NCI-H510A (cell line): ENCODE data around the gene CXCL14.

ENCODE experiments used
- DNase-seq: peaks from one replicate; lab custom pipeline; 2025; lab: John Stamatoyannopoulos, UW

The CXCL14 gene

DNA sequence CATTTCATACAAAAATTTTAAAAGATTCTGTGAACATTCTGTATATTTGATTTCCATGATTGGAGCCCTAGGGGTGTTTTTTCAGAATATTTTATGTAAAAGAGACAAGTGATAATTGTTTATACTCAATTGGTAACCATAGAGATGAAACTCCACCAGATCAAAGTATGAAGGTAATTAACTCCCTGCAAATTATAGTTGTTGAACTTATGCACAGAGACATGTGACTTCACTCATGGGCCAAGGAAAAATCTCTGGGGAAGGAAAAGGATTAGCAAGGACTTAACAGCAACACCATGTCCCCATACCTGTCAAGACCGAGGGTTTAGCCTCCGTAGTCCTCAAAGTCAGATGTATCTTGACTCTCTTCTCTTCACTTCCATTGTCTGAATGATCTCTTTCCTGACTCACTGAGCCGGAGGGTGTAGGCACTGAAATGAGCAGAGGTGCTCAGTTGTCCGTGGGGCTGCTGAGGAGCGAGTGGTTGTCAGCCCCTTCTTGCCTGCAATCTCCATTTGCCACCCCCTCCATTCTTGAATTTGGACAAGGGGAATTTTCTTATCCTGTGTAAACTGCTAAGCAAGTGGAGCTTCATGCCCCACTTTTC, 17.5 kb upstream of the CXCL14 start:
- no peak for DNase-seq

DNA sequence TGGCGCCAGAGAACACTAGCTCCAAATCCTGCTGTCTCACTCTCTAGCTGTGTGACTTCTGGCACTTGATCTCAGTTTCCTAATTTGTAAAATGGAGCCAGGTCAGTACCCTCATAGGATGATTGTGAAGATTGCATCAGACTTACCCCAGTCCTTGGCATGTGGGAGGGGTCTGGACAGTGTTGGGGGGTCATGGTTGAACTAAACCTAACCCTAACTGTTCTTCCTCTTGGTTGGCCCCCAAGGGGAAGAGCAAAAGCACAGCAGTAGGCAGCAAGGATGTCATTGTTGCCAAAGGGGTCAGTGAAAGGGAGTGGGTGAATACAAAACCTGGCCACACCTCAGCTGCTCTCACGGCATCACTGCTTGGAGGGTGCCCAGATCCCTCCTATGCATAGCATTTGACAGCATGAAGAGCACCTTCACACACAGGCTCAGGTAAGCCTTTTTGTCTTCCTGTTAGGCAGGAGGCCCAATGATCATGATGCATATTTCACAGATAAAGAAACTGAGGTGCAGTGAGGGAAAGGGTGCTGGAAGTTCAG, 15.7 kb upstream of the CXCL14 start:
- no peak for DNase-seq

DNA sequence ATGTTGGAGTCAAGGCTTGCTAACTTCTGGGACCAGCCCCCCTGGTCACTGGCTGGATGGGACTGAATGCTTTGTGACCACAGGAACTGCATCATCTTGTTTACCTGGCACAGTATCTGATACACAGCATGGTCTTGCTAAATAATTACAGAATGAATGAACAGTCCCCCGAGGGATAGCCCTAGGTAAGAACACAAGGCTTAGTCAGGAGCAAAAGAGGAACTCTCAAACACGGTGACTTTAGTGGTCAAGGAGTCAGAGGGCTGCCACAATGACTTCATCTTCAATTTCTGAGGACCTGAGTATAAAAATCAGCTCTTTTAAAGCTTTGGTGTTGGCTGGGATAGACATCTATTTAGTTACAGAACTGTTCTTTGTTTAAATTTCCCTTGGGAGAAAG, 15.1 kb upstream of the CXCL14 start:
- no peak for DNase-seq

DNA sequence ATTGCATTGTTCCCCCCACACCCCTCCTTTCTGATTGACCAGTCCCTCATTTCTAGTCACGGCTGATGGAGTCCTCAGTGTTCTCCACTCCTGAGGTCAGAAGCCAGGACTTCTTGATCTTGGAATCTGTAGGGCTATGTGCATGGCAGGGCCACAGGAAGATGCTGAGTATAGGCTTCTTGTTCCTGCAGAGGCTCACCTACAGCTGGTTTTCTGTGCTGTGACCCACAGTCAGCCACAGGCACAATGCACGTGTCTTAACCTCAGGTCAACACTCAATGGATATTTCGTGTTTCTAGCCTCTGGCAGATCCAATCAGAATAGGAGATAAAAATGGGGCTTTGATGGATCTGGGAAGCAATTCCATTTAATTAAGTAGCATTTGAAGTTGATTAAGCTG, 14.3 kb upstream of the CXCL14 start:
- DNase-seq, result no peak

DNA sequence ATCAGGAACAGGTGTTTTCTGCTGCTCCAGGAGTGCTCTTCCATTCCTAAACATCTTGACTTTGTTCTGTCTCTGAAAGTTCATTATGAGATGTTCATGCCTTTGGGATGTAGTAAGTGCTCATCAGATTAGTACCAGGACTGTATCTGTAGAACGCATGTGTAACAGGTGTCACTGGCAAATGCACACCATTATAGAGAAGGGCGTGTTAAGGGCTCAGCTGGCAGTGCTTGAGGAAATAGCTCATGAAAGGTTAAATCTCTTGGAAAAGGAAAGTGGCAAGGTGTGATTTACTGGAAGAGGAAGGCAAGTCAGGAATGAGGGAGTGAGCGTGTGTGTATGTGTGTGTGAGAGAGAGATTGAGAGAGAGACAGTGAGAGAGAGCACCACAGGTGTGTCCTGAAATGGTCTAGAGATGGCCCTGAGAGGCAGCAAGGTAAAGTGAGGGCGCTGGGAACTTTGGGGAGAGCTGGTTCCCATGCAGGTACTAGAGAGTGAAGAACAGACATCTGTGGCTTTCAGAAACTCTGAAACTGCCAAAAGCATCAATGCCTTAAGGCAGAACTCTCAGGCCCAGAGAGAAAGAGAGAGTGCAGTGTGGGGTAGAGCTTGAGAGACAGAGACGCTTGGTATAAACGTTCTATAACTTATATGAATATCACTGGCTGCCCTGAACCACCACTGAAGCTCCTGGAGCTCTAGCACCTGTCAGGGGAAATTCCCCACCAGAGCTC, 13.7 kb upstream of the CXCL14 start:
- no peak for DNase-seq

DNA sequence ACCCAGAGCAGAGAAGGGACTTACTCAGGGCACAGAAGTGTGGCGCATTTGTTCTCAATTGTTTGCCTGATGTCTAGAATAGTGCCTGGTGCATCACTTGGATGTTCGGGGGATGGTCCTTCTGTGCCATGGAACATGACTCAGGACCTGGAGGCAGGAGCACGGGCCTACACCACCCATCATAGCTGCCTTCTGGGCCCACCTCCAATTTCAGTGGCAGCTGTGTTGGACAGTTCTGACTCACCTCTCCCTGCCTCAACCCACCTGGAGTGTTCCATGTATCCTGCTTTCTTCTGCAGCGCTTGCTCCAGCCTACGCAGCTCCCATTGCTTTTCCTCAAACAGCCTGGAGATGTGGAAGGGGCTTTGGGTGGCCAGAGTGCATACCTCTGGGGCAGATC, 12.5 kb upstream of the CXCL14 start:
- no peak for DNase-seq

DNA sequence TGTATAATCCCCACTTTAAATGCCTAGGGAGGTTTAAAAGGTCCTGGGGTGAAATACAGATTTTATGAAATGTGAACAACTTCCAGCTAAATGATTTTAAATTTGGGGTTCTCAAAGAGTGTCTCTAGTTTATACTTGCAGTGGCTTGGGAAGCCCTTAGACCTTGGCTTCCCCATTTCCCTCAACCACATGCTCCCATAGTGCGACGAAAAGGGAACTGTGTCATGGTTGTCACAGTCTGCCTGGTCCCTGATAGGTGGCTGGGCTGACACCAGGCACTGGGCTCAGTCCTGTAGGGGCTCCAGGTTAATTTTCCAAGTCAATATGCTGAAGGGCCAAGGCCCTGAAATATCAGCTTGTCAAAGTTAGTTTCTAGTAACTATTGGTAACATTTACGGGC, 10.4 kb upstream of the CXCL14 start:
- no peak for DNase-seq

DNA sequence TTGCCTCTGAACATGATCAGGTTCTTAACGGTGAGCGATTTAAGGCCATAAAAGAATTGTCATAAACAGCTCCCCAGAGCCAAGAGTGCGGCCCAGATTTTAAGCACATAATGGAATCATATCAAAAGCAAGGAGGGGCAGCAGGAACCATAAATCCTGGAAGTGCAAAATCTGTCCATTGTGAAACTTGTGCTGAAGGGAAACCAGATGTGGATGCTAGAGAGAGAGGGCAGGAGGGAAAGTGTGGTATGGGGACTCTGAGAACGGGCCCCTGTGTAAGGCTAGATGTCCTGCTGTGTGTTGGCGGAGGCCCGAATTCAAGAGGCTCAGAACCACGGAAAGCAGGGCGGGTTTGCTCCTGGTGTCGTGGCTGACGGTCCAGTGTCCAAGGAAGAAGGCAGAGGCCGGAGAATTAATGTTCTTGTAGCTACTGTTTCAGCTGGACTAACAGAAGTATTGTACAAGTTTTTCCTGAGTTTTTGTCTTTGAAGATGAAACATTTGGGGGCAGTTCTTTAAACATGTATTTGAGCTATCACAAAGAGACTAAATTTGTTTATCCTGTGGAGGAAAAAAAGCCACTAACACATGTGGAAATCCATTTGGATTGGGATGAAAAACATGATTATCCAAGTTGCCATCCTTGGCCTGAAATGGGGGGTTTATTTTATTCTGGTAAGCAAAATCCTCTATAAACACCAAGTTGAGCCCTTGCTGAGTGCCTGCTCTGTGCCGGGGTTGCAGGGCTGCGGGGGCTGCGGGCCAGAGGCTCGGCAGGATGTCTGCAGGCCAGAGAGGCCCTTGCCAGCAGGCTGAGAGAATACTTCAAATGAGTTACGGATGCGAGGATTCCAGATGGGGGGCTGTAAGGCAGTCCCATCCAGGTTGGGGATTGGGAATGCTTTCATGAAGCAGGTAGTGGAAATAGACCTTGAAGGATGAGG, 9.2 kb upstream of the CXCL14 start:
- DNase-seq, result no peak

DNA sequence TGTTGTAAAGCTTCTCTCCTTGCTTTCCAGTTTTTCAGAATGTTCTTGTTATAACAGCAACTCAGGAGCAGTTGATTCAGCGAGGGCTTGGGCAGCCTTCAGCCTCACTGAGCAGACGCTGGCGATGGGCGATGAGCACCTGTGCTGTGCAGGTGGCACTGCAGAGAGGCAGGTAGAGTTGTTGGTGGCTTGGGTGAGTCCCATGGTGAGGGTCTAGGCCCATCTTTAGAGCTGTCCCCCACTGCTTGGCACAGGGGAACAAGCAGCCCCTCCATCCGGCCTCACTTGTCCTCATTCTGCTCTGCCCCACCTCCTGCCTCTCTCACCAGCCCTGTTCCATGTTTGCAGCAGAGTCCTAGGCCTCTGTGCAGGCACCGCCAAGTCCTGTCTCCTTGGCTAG, 6.1 kb upstream of the CXCL14 start:
- DNase-seq, result no peak

DNA sequence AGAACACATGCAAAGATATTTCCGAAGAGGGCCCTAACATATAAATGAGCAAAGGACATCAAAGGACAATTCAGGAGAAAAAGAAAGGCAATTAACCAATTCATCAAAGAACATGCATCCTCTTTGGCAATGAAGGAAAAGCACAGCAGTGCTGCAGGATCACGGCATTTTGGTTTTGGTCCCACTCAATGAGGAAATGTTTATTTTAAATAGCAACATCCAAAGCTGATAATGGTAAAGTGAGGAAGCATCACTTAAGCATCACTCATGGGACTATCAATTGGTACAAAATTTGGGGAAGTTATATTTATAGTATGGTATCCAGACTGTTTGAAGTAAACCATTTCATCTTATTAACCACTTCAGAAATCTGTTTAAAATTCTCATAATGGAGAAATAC, 5.5 kb upstream of the CXCL14 start:
- DNase-seq, result no peak

DNA sequence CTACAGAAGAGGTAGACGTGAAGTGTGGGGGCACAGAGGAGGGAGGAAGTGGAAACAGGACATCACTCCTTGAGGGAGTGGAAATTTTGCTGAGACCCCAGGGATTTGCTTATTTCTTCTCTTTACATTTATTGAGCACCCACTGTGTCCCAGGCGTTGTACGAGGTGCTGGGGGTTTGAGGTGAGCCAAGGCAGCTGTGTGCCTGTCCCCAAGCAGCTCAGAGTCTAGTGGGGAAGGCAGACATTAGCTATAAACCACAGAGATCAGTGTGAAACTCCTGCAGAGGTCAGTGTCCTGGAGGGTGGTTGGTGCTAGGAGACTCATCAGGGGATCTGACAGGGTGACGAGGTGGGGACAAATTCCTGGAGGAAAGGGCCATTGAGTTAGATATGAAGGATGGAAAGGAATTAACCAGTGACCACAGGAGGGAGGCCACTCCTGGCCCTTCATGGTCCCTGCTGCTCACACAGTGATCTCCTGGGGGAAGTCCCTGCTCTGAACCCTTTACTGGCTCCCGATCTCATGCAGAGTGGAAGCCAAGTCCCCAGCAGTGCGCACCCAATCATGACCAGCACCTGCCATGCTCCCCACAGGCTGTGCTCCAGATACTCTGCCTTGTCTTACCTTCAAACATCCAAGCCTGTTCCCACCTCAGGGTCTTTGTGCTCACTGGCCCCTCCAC, 3.4 kb upstream of the CXCL14 start:
- no peak for DNase-seq

DNA sequence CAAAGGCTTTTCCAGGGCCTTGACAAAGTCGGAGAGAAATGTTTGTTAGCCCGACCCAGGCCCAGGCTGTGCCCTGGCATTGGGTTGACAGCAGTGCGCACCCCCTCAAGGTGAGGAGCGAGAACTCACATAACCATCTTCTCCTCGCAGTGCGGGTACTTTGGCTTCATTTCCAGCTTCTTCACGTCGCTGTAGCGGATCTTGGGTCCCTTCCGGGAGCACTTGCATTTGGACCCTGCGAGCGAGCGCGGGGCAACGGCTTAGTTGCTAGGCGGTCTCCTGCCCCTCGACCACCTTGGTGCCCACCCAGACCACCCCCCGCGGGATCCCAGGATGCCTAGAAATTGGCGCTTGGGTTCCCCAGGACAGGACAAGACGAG, 496 bp downstream of the CXCL14 start:
- DNase-seq, result no peak

DNA sequence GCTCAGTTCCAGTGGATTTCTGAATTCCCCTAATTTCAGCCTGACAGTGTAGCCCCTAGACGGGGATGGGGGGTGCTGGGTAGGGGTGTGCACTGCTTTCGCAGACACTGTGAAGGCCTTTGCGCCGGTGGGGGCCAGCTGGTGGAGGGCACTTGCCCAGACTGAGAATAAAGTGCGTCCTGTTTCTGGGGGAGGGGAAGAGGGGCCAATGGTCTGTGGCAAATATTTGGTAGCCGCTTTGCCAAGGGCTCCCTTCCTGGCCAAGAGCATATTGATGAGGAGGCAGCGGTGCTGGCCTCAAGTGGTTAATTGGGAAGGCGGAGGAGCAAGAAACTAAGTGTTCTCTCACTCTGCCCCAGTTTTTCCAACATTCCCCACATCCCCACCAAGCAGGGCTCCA, 1.4 kb downstream of the CXCL14 start:
- DNase-seq, result no peak

DNA sequence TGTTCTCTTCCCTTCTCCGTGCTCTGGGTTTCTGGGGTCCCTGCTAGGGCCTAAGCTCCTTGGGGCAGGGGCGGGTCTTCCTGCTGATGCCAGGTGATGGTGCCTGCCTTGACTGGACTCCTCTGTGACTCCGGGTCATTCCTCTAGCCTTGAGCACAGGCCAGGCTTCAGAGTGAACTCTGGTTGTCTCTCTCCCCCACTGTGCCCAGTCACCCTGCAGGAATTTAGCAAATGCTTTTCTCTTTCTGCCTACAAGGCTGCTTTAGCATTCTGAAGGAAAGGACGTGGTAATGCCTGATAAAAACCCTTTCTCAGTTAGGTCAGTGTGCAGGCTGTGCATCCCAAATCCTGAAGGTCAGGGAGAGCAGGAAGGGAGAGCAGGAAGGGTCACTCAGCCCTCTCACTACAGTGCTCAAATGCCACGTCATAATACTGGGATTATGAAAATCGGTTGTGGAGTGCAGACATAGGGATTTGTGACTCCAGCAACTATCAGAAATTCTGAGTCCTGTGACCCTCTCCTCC, 2.7 kb downstream of the CXCL14 start:
- DNase-seq, result no peak

DNA sequence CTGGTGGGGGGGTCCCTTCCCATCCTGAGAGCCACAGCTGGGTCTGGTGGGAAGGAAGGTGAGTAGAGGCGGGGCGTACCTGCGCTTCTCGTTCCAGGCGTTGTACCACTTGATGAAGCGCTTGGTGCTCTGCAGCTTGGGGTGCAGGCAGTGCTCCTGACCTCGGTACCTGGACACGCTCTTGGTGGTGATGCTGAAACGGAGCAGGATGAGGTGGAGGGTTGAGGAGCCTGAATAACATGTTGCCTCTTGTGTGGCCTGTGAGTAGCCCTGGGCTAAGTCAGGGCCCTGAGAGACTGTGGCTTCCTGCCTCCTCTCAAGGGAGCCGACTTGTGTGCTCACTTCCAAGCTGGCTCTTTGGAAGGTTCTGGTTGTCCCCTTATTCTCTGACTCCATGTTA, 4.3 kb downstream of the CXCL14 start:
- DNase-seq, result no peak

DNA sequence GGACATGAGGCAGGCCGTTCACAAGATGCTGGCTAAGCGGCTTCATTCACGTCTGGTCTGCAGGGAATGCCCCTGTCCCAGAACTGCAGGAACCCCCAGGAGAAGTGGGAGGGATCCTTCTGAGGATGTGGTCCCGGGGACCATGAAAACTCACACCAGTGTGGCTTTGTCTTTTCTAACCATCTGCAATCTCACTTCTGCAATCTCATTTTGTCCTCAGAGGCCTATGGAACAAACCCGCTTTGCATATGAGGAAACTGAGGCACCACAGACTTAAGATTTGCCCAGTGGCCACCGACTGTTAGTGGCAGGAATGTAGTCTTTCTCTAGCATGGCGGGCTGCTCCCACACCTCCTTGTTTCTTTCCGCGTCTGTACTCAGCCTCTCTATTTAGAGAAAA, 6.9 kb downstream of the CXCL14 start:
- no peak for DNase-seq

DNA sequence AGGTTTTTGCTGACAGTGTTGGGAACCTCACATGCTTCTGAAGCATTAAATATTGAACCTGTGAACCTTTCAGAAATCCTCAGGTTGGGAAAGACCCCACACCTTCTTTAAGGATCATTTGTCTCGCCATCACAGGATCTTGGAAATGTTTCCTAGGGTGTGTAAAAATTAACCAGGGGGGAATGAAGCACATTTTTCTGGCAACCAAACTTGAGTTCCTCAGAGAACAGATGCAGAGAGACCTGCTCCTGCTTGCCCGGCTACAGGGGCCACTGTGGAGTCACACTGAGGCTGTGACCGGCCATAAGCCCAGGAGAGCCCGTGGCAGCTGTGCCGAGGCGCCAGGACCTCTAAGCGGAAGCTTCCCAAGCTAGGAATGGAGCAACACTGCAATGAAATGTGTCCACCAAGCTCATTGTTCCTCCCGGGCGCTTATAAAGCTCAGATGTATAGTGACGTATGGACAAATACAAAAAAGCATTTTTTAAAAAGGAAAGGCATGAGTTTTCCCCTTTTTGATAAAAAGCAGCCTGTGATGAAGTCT, 7.7 kb downstream of the CXCL14 start:
- DNase-seq, result no peak

DNA sequence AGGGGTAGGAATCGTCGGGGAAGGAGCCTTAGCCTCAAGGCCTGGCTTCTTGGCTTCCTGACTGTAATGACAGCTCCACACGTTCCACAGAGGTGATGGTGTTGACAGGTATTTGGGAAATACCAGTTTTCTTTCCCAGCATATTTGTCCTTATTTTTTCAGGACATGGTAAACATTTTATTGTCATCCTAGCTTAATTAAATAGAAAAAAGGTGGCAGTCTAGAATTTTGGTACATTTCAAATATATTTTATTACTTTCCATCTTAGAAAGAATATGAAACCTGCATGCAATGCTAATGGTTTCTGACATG, 8.4 kb downstream of the CXCL14 start:
- no peak for DNase-seq

DNA sequence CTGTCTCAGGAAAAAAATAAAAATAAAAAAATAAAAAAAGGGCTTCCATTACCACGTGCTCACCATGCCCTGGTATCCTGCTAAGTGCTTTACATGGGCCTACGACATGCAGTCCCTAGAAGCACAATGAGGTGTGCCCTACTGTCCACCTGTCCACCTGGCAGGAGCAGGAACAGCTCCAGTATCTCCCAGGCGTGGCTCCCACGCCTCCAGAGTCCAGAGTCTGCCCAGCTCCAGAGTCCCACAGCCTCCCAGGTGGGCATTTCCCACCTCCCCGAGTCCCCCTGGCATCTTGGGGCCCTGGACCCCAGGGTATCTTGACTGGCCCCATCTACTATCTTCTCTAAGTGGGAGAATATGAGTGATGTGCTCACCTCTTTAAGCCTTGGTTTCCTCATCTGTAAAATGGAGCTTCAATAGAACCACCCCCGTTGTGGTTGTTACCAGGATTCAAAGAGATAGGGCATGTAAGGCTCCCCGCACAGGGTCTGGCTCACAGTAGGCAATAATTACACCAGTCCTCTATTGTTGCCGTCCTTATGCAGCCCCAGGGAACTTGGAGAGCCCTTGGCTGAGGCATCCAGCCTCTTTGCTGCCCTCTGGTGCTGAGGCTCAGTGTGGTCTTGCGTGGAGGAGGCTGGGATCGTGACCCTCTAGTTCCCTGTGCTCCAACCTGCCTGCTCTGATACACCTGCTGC, 8.9 kb downstream of the CXCL14 start:
- no peak for DNase-seq

DNA sequence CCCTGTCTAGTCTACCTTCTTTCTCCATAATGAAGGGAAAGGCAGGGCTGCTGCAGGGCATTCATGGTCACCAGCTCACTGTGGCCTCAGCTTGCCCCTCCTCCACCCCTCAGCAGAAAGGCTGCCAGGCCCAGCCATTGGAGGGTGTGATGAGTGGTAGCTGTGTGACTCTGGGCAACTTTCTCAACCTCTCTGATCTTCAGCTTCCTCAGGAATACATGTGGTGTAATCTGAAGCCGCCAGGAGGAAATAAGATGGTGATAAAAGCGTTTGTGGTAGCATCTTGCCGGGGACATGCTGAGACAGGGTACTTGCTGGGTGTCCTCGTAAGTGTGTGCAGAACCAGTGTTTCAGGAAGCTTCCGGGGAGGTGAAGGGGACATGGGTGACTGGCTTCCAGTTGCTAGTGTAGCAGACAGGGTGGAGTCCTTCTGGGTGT, 9.8 kb downstream of the CXCL14 start:
- no peak for DNase-seq

DNA sequence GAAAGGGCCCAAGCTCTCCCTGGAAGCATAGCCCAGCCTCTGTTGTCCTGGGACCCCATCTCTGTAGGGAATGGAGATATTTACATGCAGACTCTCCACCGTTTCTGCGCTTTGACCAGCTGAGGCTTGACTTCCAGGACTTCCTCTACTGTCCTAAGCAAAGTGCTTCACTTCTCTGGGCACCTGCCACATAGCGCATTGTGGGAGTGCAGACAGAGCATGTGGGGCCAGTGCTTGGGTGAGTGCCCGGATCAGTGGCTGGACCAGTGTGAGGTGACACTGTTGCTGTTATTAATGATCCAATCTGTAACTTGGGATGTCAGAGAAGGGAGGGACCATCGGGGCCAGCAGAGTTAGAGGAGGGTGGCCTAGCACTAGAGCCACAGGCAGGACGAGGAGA, 10.5 kb downstream of the CXCL14 start:
- no peak for DNase-seq
